PC-3 (cell line): Measurements from ENCODE around the gene DCDC2.

Experiments
- EZH2 ChIP-seq: fragments of 300-600 bp; sonication (generic); IDR thresholded peaks from one replicate; pipeline ENCODE4 v1.6.1; 2017; ENCODE audit warnings: antibody characterized with exemption, mild to moderate bottlenecking, low read length; ENCODE audit not compliant: unreplicated experiment
- TF ChIP-seq, protein P1 (sequence below): fragments of 300-600 bp; sonication (generic); conservative IDR thresholded peaks from 2 replicates; pipeline ENCODE4 v1.5.1; 2017; ENCODE audit warnings: antibody characterized with exemption, low read depth, mild to moderate bottlenecking, low read length

DNA sequence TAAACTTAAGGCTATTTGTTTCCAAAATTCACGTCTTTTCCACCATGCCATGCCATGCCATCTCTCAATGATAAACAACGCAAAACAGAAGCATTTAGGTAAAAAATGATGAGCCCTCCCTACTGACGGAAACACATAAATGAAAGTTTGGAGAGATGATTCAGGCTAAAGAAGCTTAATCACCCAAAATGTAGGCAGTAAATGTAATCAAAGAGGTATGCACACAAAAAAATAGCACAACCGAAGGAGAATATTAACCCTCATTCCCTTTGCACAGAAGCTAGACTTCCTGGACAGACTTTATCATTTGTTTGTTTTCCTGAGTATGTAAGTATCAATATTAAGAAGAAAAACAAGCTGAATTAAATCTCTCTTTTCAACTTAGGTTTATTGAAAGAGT lies 28.8 kb downstream of the DCDC2 start:
- TF ChIP-seq EZH2: no peak
- TF ChIP-seq, protein P1, sequence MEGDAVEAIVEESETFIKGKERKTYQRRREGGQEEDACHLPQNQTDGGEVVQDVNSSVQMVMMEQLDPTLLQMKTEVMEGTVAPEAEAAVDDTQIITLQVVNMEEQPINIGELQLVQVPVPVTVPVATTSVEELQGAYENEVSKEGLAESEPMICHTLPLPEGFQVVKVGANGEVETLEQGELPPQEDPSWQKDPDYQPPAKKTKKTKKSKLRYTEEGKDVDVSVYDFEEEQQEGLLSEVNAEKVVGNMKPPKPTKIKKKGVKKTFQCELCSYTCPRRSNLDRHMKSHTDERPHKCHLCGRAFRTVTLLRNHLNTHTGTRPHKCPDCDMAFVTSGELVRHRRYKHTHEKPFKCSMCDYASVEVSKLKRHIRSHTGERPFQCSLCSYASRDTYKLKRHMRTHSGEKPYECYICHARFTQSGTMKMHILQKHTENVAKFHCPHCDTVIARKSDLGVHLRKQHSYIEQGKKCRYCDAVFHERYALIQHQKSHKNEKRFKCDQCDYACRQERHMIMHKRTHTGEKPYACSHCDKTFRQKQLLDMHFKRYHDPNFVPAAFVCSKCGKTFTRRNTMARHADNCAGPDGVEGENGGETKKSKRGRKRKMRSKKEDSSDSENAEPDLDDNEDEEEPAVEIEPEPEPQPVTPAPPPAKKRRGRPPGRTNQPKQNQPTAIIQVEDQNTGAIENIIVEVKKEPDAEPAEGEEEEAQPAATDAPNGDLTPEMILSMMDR: no peak
